RWPE1 (cell line): ENCODE data around the gene DDIT4.
A peak's percentile ranks its signal among the peaks of the same experiment; 100 is the strongest.
"Not testable (repeated sequence)": the region's sequence is repeated elsewhere in the genome, so short reads cannot be mapped to it uniquely, and the experiment has no call there.

Experiments
- CTCF ChIA-PET: fragments of 350-600 bp; sonication (Branson Sonifier 250); formaldehyde crosslinking; extraction: SDS; loops from one replicate; lab custom pipeline; 2021; lab: Yijun Ruan, JAX
- POLR2A ChIA-PET: fragments of 400-600 bp; formaldehyde crosslinking; extraction: SDS; loops from one replicate; lab custom pipeline; 2020; ENCODE audit warnings: antibody characterized with exemption; ENCODE audit not compliant: low non-redundant PET; lab: Yijun Ruan, JAX
- DNase-seq: peaks from one replicate; pipeline ENCODE4 v3.0.0; 2012; ENCODE audit warnings: low spot score
- H3K27ac ChIP-seq: fragments of 450-650 bp; 2 replicates; pipeline ENCODE4 v1.5.1; 2017
- CTCF ChIP-seq: fragments of 450-650 bp; conservative IDR thresholded peaks from 2 replicates; pipeline ENCODE4 v1.5.1; 2017; ENCODE audit warnings: low read depth, mild to moderate bottlenecking

Gene DDIT4, protein sequence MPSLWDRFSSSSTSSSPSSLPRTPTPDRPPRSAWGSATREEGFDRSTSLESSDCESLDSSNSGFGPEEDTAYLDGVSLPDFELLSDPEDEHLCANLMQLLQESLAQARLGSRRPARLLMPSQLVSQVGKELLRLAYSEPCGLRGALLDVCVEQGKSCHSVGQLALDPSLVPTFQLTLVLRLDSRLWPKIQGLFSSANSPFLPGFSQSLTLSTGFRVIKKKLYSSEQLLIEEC

DNA sequence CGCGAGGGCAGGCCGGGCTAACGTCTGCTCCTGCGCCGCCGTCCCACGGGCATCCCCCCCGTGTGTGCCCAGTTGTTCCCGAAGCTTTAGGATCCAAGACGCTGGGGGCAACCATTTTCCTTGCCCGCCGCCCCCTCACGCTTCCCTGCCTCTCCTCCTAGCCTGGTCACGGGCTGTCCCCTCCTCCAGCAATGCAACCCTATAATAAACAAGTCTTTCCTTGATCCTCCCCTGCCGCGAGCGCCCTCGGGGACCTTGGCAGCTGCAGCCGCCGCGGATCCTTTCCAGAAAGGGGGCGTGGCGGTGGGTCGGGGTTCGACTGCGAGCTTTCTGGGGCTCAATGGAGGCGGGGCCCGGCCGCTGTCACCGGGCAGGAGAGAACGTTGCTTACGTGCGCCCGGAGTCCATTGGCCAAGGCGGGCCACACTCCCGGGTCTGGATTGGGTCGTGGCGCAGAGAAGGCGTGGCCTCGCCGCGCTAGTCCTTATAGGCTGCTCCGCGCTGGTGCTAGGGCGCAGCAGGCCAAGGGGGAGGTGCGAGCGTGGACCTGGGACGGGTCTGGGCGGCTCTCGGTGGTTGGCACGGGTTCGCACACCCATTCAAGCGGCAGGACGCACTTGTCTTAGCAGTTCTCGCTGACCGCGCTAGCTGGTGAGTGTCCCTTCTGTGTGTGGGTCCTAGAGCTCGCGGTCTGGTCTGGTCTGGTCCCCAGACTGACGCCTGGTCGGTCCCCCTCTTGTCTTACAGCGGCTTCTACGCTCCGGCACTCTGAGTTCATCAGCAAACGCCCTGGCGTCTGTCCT is at the start of gene DDIT4:
TSS of gene DDIT4 (plus strand) at position 515 of the 803 bp plus-strand sequence. CDS start 293 bp downstream, outside the sequence.
- peak; percentile 100 for DNase-seq
- ChIA-PET CTCF (interaction anchor here (0.6 to 3.8 kb wide), 7 partner anchors 13 to 1807 kb away, joined by 3 to 16 read pairs (median 5); no protein-coding TSS in a partner anchor), POLR2A (interaction anchor here (0.5 to 6.9 kb wide), 22 partner anchors 9 to 149 kb away, joined by 3 to 86 read pairs (median 4); no protein-coding TSS in a partner anchor)
- no peak for TF ChIP-seq CTCF
- H3K27ac ChIP-seq, result peak within 1 kb of the TSS; percentile 100

DNA sequence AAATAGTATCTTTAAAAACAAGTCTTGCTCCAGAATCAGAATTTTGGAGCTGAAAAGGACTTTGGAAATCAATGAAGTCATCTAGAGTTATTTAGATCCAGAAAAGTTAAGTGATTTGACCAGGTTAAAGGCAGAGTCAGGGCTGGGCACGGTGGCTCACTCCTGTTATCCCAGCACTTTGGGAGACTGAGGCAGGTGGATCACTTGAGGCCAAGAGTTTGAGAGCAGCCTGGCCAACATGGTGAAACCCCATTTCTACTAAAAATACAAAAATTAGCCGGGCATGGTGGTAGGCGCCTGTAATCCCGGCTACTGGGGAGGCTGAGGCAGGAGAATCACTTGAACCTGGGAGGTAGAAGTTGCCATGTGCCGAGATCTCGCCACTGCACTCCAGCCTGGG is 49.5 kb upstream of the DDIT4 start:
- DNase-seq, result not testable (repeated sequence)
- H3K27ac ChIP-seq, result peak overlapping the region; percentile 60
- CTCF ChIA-PET, result interaction anchor here (0.6 to 2.6 kb wide), 4 partner anchors 20 to 176 kb away, joined by 3 to 16 read pairs (median 4); no protein-coding TSS in a partner anchor
- POLR2A ChIA-PET, result interaction anchor here (0.7 to 1.3 kb wide), 2 partner anchors 49 to 179 kb away, joined by 3 to 5 read pairs; partner anchors contain the start of gene DDIT4

GRCh38 chr10:72226418-72227027 is 47.2 kb upstream of the DDIT4 start:
- CTCF ChIA-PET, result interaction anchor here (0.6 to 0.7 kb wide), 3 partner anchors 12 to 42 kb away, joined by 3 to 4 read pairs (median 3); no protein-coding TSS in a partner anchor

GRCh38 chr10:72227826-72228225 is 45.9 kb upstream of the DDIT4 start:
- POLR2A ChIA-PET, result interaction anchor here (0.6 kb wide), 1 partner anchor 8 kb away, joined by 4 read pairs; no protein-coding TSS in a partner anchor
- TF ChIP-seq CTCF, result no peak
- CTCF ChIA-PET, result interaction anchor here (1.1 kb wide), 1 partner anchor 332 kb away, joined by 6 read pairs; no protein-coding TSS in a partner anchor
- H3K27ac ChIP-seq, result peak overlapping the region; percentile 52
- DNase-seq, result no peak

More at GRCh38 chr10:72226418-72227027, 47.2 kb upstream of the DDIT4 start:
- POLR2A ChIA-PET, result interaction anchor here (0.8 kb wide), 1 partner anchor 96 kb away, joined by 4 read pairs; no protein-coding TSS in a partner anchor
- TF ChIP-seq CTCF, result no peak
- no peak for DNase-seq
- peak overlapping the region; percentile 60 for H3K27ac ChIP-seq

GRCh38 chr10:72228318-72228751 is 45.4 kb upstream of the DDIT4 start:
- POLR2A ChIA-PET, result interaction anchor here (1.0 kb wide), 1 partner anchor 45 kb away, joined by 3 read pairs; no protein-coding TSS in a partner anchor
- no peak for DNase-seq
- CTCF ChIA-PET, result interaction anchor here (0.7 to 1.1 kb wide), 2 partner anchors 96 to 332 kb away, joined by 3 to 6 read pairs; no protein-coding TSS in a partner anchor
- no peak for TF ChIP-seq CTCF
- no peak overlapping the region for H3K27ac ChIP-seq
